ENCODE results near the gene LMTK3.

DNA sequence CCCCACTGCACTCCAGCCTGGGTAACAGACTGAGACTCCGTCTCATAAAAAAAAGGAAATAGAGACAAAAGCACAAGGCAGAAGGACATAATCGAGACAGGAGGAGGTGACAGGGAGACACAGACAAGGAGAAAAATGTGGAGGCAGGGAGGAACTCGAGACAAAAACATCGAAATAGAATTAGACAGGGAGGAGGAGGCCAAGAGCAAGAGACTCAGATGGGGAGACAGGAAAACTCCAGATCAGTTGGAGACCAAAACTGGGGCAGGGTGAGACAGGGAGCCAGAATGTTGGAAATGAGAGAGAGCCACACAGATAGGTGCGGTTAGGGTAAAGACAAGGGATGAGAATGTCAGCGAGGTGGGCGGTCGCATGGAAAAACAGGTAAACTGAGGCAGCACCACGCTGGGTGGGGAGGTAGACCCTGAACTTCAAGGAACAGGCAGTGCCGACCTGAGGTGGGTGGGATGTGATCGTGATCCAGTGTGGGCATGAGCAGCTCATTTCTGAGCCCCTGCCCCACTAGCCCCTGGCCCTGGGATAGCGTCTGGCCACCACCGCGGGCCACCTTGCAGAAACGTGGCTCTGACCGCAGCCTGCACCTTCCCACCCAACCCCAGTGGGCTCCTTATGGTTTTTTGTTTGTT is 27.3 kb downstream of the LMTK3 start:
- TF ChIP-seq, protein P1, sequence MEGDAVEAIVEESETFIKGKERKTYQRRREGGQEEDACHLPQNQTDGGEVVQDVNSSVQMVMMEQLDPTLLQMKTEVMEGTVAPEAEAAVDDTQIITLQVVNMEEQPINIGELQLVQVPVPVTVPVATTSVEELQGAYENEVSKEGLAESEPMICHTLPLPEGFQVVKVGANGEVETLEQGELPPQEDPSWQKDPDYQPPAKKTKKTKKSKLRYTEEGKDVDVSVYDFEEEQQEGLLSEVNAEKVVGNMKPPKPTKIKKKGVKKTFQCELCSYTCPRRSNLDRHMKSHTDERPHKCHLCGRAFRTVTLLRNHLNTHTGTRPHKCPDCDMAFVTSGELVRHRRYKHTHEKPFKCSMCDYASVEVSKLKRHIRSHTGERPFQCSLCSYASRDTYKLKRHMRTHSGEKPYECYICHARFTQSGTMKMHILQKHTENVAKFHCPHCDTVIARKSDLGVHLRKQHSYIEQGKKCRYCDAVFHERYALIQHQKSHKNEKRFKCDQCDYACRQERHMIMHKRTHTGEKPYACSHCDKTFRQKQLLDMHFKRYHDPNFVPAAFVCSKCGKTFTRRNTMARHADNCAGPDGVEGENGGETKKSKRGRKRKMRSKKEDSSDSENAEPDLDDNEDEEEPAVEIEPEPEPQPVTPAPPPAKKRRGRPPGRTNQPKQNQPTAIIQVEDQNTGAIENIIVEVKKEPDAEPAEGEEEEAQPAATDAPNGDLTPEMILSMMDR (conservative IDR thresholded peaks at IDR 0.05) = no peak
- TF ChIP-seq ZFX (IDR thresholded peaks at IDR 0.05) = no peak

Data from C4-2B (cell line).